Left ventricle myocardium inferior (tissue), 1 donor: ENCODE measurements around the gene KAT2A. TPM values are rescaled to one million over a fixed set of nuclear protein-coding genes. Genes with fewer than 3 reads are reported as not detected.

Experiments used
- DNase-seq: peaks from one replicate; pipeline ENCODE4 v3.0.0-alpha.2; 2020
- H3K27ac ChIP-seq: fragments of 200-600 bp; replicated peaks from 2 replicates; pipeline ENCODE4 v1.8.0; 2021
- H3K27me3 ChIP-seq: fragments of 200-600 bp; 2 replicates; pipeline ENCODE4 v1.8.0; 2021; ENCODE audit warnings: low read depth
- H3K36me3 ChIP-seq: fragments of 200-600 bp; 2 replicates; pipeline ENCODE4 v1.8.0; 2021
- H3K4me1 ChIP-seq: fragments of 200-600 bp; 2 replicates; pipeline ENCODE4 v1.8.0; 2021
- H3K4me3 ChIP-seq: fragments of 200-600 bp; 2 replicates; pipeline ENCODE4 v1.8.0; 2021; ENCODE audit warnings: mild to moderate bottlenecking, moderate library complexity
- H3K9me3 ChIP-seq: fragments of 200-600 bp; replicated peaks from 2 replicates; pipeline ENCODE4 v1.8.0; 2021
- intact Hi-C: fragments of 100-400 bp; cut with micrococcal nuclease; formaldehyde crosslinking; loops from one replicate; pipeline ENCODE4 v1.11.0; 2022
- total RNA-seq: library from RNA; stranded (reverse); fragmentation: NEBNext Ultra II Directional; extraction: Animal tissue kit (Norgen Biotek cat#: 25700); gene quantifications from one replicate; pipeline ENCODE4 v1.2.1, GENCODE V29; 2021
- TF ChIP-seq, protein P1 (sequence below): fragments of 200-600 bp; IDR thresholded peaks from 2 replicates; pipeline ENCODE4 v1.8.0; 2021; ENCODE audit warnings: antibody characterized with exemption, mild to moderate bottlenecking, borderline replicate concordance
- donor health status: DM: no; HTN: yes; CAD: no; lungs with severe emphysema.

Gene KAT2A
- total RNA-seq, 1 donor from 2014 or later, result 25.7 TPM

DNA sequence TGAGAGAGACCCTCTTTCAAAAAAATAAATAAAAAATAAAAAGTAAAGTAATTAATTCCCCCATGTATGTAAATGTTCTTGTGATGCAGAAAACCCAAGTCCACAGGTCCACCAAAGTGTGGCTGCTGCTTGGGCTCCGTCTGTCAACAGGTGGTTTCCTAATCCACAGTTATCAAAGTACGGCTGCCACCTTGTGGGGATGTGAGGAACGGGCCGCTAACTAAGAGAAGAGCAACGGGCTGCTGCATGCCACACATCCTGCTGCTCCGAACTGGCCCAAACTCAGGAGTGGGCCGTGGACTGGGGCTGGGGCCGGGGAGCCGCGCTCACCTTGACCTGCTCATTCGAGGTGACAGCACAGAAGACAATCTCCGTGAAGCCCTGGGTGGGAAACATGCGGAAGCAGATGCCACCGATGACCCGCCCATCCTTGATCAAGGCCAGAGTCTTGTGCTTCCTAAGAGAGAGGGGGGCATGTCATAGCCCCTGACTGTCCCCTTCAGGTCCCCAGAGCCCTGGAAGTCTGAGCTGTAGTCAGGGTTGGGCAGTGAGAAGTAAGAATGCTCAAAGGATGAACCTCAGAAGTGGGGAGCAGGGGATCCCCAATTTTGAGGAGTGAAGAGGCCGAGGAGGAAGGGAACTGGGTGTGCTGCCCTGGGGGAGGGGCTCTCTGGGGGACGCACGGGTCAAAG, 4.3 kb downstream of the KAT2A start:
- peaks cover 43% of the 10 kb centered on the region for H3K36me3 ChIP-seq
- H3K9me3 ChIP-seq, result no peaks in the 10 kb centered on the region
- no peak overlapping the region for H3K4me3 ChIP-seq
- DNase-seq, result peak; percentile 80
- no peak overlapping the region for H3K27ac ChIP-seq
- H3K4me1 ChIP-seq, result peaks cover 48% of the 10 kb centered on the region
- H3K27me3 ChIP-seq, result no peaks in the 10 kb centered on the region
- intact Hi-C loops, result loop anchor here (5.0 kb wide), 2 partner anchors 95 to 155 kb away; partner anchors contain the start of gene NKIRAS2
- TF ChIP-seq, protein P1, sequence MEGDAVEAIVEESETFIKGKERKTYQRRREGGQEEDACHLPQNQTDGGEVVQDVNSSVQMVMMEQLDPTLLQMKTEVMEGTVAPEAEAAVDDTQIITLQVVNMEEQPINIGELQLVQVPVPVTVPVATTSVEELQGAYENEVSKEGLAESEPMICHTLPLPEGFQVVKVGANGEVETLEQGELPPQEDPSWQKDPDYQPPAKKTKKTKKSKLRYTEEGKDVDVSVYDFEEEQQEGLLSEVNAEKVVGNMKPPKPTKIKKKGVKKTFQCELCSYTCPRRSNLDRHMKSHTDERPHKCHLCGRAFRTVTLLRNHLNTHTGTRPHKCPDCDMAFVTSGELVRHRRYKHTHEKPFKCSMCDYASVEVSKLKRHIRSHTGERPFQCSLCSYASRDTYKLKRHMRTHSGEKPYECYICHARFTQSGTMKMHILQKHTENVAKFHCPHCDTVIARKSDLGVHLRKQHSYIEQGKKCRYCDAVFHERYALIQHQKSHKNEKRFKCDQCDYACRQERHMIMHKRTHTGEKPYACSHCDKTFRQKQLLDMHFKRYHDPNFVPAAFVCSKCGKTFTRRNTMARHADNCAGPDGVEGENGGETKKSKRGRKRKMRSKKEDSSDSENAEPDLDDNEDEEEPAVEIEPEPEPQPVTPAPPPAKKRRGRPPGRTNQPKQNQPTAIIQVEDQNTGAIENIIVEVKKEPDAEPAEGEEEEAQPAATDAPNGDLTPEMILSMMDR, result peak; percentile 87

DNA sequence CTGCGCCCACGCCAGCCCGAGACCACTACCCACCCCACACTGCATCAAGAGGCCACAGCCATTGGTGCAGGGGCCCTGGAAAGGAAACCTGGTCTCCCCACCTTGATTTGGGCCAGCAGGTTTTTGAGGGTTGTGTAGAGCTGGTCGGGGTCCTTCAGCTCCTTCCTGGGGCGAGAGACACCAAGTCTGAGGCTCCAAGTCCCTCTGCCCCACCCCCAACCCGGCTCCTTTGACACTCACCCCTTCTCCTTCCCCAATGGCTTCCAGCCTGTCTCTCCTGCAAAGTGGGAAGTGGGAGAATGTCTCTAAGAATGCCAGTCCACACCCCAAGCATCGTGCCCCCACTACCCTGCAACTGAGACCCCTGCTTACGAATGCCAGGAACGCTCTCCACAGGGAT, 7.0 kb downstream of the KAT2A start:
- H3K9me3 ChIP-seq, result no peaks in the 10 kb centered on the region
- peaks cover 43% of the 10 kb centered on the region for H3K36me3 ChIP-seq
- peaks cover 37% of the 10 kb centered on the region for H3K4me1 ChIP-seq
- no peak for DNase-seq
- TF ChIP-seq, protein P1, result no peak
- H3K4me3 ChIP-seq, result no peak overlapping the region
- no peaks in the 10 kb centered on the region for H3K27me3 ChIP-seq
- intact Hi-C loops, result no loop called here
- no peak overlapping the region for H3K27ac ChIP-seq

DNA sequence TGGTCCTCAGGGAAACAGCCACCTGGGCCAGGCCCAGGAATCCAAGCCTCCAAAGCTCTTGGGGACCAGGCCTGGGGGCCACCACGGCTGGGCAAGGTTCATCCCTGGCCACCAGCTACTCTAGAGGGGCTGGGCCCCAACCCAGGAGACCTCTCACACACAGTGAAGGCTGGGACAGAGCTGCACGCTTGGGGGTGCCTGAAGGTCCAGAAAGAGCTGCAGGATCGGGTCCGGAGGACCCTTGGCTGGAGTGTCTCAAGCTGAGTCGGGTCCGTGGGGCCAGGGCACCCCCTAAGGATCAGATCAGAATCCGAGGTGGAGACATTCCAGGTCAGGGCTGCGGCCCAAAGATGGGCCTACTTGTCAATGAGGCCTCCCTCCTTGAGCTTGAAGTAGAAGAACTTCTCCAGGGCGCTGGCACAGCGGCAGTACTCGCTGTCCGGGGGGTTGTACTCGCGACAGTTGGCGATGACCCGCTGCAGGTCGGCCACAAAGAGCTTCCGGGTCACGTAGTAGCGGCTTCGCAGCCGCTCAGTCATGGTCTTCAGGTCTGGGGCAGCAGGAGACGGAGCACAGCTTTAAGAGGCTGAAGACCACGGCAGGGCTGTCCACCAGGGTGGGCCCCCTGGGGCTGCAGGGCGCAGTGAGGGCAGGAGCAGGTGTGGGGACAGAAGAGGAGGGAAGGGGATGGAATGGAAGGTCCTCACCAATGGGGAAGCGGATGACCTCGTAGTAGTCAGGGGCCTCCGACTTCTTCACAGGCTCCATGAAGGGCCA, 7.7 kb downstream of the KAT2A start:
- Histone ChIP-seq H3K36me3 (peaks cover 43% of the 10 kb centered on the region), H3K9me3 (no peaks in the 10 kb centered on the region), H3K27me3 (no peaks in the 10 kb centered on the region), H3K27ac (peak overlapping the region; percentile 90), H3K4me1 (peaks cover 37% of the 10 kb centered on the region), H3K4me3 (no peak overlapping the region)
- intact Hi-C loops, result no loop called here
- TF ChIP-seq, protein P1, result no peak
- DNase-seq, result no peak

DNA sequence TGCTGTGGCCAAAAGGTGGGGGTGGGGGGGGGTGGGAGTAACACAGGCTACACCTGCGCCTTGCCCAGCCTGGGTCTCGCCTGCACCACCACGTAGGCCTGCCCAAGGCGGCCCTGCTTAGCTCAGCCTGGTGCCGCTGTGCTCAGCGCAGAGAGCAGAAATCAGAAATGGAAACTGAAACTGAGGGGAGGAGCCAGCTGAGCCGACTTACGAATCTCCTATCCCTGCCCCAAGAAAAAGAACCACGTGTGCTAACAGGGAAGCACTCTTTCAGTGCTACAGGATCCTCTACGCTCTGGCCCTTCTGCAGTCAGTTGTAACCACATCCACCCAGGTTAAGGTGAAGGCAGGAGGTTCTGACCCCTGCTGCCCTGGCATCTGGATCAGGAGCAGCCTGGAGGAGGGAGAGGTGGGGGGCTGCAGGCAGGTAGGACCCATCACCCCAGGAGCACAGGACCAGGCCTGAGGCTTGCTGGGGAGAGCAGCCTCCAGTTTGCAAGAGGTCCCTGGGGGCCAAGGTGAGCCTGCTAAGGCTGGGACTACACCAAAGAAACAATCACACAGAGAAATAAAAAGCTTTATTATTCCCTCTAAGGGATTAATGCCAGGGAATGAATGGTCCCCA, 8.5 kb downstream of the KAT2A start, which contains the start of gene DHX58:
Gene DHX58, minus strand, starts transcription at position 163 of the 625 bp plus-strand sequence. CDS start 822 bp downstream, outside the sequence.
- peak; percentile 63 for DNase-seq
- H3K9me3 ChIP-seq, result no peaks in the 10 kb centered on the region
- peak within 1 kb of the TSS; percentile 90 for H3K27ac ChIP-seq
- peaks cover 37% of the 10 kb centered on the region for H3K4me1 ChIP-seq
- TF ChIP-seq, protein P1, result no peak
- H3K4me3 ChIP-seq, result peak within 1 kb of the TSS; percentile 69
- intact Hi-C loops, result no loop called here
- H3K36me3 ChIP-seq, result peaks cover 42% of the 10 kb centered on the region
- H3K27me3 ChIP-seq, result no peaks in the 10 kb centered on the region

DNA sequence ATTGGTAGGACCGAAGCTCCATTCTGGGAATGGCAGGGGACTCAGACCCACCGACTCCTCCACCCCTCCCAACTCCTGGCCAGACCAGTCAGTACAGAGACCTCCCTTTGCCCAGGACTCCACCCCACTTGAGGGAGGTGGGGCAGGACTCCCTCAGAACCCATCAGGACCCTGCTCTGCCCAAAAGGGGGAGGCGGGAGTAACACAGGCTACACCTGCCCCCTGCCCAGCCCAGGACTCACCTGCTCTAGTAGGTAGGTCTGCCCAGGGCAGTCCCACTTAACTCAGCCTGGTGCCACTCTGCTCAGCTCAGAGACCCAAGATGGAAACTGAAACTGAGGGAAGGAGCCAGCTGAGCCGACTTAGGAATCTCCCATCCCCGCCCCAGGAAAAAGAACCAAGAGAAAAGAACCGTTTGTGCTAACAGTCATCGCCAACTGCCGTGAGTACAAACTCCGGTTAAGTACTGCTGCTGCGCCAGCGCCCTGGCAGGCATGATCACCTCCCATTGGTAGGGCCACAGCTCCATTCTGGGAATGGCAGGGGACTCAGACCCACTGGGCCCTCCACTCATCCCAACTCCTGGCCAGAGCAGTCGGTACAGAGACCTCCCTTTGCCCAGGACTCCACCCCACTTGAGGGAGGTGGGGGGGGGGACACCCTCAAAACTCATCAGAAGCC, 9.2 kb downstream of the KAT2A start:
- Histone ChIP-seq H3K9me3 (no peaks in the 10 kb centered on the region), H3K4me3 (peak overlapping the region; percentile 69), H3K36me3 (peaks cover 36% of the 10 kb centered on the region), H3K27ac (peak overlapping the region; percentile 90), H3K4me1 (peaks cover 32% of the 10 kb centered on the region), H3K27me3 (no peaks in the 10 kb centered on the region)
- TF ChIP-seq, protein P1, result no peak
- intact Hi-C loops, result no loop called here
- no peak for DNase-seq
